Ovary (tissue), 9 donors: ENCODE data around the gene ARL2BP. TPM values are rescaled to one million over a fixed set of nuclear protein-coding genes. Genes with fewer than 3 reads are reported as not detected.

Experiments used
- DNase-seq, 5 donors: peaks; one replicate each; pipeline ENCODE4 v3.0.0-alpha.2; 2019 to 2020
- H3K27ac ChIP-seq, 2 donors: fragments of 200-600 bp; one replicate each; pipeline versions ENCODE4 v1.5.1 to v1.8.0; 2019 to 2022
- H3K27me3 ChIP-seq: fragments of 200-600 bp; one replicate; pipeline ENCODE4 v1.8.0; 2022
- H3K36me3 ChIP-seq: fragments of 200-600 bp; sonication (generic); one replicate; pipeline ENCODE4 v1.5.1; 2019
- H3K4me1 ChIP-seq: one replicate; pipeline ENCODE4 v1.8.1; 2013; ENCODE audit warnings: mild to moderate bottlenecking, moderate library complexity; ENCODE audit not compliant: insufficient read depth
- H3K4me3 ChIP-seq: fragments of 200-600 bp; sonication (generic); one replicate; pipeline ENCODE4 v1.5.1; 2017
- H3K9me3 ChIP-seq, 2 donors: fragments of 200-600 bp in 1 of 2; sonication (generic) in 1 of 2; one replicate each; pipeline versions ENCODE4 v1.5.1 to v1.8.1; 2013 to 2019; ENCODE audit warnings: mild to moderate bottlenecking in 1 of 2, moderate library complexity in 1 of 2
- CTCF ChIP-seq, 3 donors: fragments of 450-650 bp in 2 of 3; fragments of 200-600 bp in 1 of 3; IDR thresholded peaks; one replicate each; pipeline versions ENCODE4 v1.5.1 to v1.8.0; 2016 to 2022; ENCODE audit warnings: antibody characterized with exemption in 3 of 3, mild to moderate bottlenecking in 1 of 3
- EP300 ChIP-seq: sonication (generic); formaldehyde crosslinking; IDR thresholded peaks from one replicate; pipeline ENCODE4 v1.6.1; 2017; ENCODE audit warnings: antibody characterized with exemption
- POLR2A ChIP-seq: fragments of 450-650 bp; IDR thresholded peaks from one replicate; pipeline ENCODE4 v1.6.1; 2017; ENCODE audit warnings: antibody characterized with exemption, mild to moderate bottlenecking, moderate library complexity
- WGBS, 3 donors: extraction: QIAGEN DNeasy Blood & Tissue Kit in 1 of 3; methylation state at CpG; one replicate each; pipeline versions ENCODE4 v1.1.5 to v1.1.7; 2013 to 2017; 5-methylcytosine and 5-hydroxymethylcytosine counted together
- intact Hi-C, 4 donors: fragments of 100-400 bp; cut with DNase I; formaldehyde crosslinking; loops; one replicate each; pipeline versions ENCODE4 v1.11.0 to v1.15.1; 2022 to 2023
- polyA plus RNA-seq, 2 donors: library from polyadenylated mRNA; stranded (reverse); fragments of 200-250 nt in 1 of 2; fragments of 350-450 nt in 1 of 2; fragmentation: Illumina TruSeq in 1 of 2; extraction: RNeasy Lipid Tissue Mini Kit (QIAGEN cat#74804) in 1 of 2; gene quantifications; one replicate each; pipeline ENCODE4 v1.2.3, GENCODE V29; 2013 to 2014
- total RNA-seq, 7 donors: library from RNA; depleted of rRNA in 2 of 7; stranded (reverse); fragments of >200 nt in 2 of 7; fragmentation: NEBNext Ultra II Directional in 3 of 7; extraction: Animal tissue kit (Norgen Biotek cat#: 25700) in 3 of 7; gene quantifications; one replicate each; pipeline versions ENCODE4 v1.1.0 to v1.2.4, GENCODE V29; 2016 to 2023
- donor health status: DM: no; HTN: no; CAD: no; lungs with moderate emphysema.
- donor health status: DM: no; HTN: no; CAD: no.
- donor health status: Bipolar disorder and iron deficiency.
- donor health status: DM: yes; HTN: yes; CAD: no.
- donor health status: DM: no; HTN: no; CAD: no.
- donor health status: DM: yes; HTN: yes; CAD: no.

Gene ARL2BP
- total and polyA plus RNA-seq, 9 donors: 45.3 to 88.0 (median 57.7) TPM

GRCh38 chr16:57202095-57202886 lies 42.8 kb upstream of the ARL2BP start:
- no peak for DNase-seq
- H3K27ac ChIP-seq: no peak overlapping the region
- WGBS, 3 donors: 88 to 90% (median 89%) methylated on average over 7 of the region's 7 CpGs
- no peaks in the 10 kb centered on the region for H3K4me1 ChIP-seq
- intact Hi-C loops: no loop called here
- no peaks in the 10 kb centered on the region for H3K9me3 ChIP-seq
- H3K4me3 ChIP-seq: no peak overlapping the region
- TF ChIP-seq POLR2A (no peak), CTCF (IDR thresholded peaks at IDR 0.05) (no peak), EP300 (no peak)
- no peaks in the 10 kb centered on the region for H3K27me3 ChIP-seq
- H3K36me3 ChIP-seq: no peaks in the 10 kb centered on the region

GRCh38 chr16:57203451-57203850 lies 41.6 kb upstream of the ARL2BP start:
- no peak for TF ChIP-seq POLR2A
- TF ChIP-seq CTCF (IDR thresholded peaks at IDR 0.05): no peak
- no peak for TF ChIP-seq EP300
- Histone ChIP-seq H3K9me3 (no peaks in the 10 kb centered on the region), H3K27ac (no peak overlapping the region), H3K36me3 (no peaks in the 10 kb centered on the region), H3K4me1 (no peaks in the 10 kb centered on the region), H3K4me3 (no peak overlapping the region), H3K27me3 (no peaks in the 10 kb centered on the region)
- DNase-seq: no peak
- WGBS, 3 donors: 25 to 53% (median 33%) methylated on average over 1 of the region's 1 CpG
- intact Hi-C loops: no loop called here

GRCh38 chr16:57204675-57205074 lies 40.4 kb upstream of the ARL2BP start:
- DNase-seq: no peak
- H3K4me3 ChIP-seq: no peak overlapping the region
- no peaks in the 10 kb centered on the region for H3K9me3 ChIP-seq
- WGBS, 3 donors: 89 to 92% (median 90%) methylated on average over 12 of the region's 12 CpGs
- no peaks in the 10 kb centered on the region for H3K27me3 ChIP-seq
- H3K4me1 ChIP-seq: no peaks in the 10 kb centered on the region
- intact Hi-C loops: no loop called here
- TF ChIP-seq POLR2A (no peak), EP300 (no peak), CTCF (IDR thresholded peaks at IDR 0.05) (no peak)
- no peaks in the 10 kb centered on the region for H3K36me3 ChIP-seq
- no peak overlapping the region for H3K27ac ChIP-seq

GRCh38 chr16:57208926-57209325 lies 36.1 kb upstream of the ARL2BP start:
- no peaks in the 10 kb centered on the region for H3K36me3 ChIP-seq
- no peak overlapping the region for H3K4me3 ChIP-seq
- intact Hi-C loops: no loop called here
- no peak for DNase-seq
- TF ChIP-seq EP300 (no peak), POLR2A (no peak), CTCF (IDR thresholded peaks at IDR 0.05) (no peak)
- no peaks in the 10 kb centered on the region for H3K4me1 ChIP-seq
- 86 to 98% (median 97%) methylated on average over 1 of the region's 1 CpG for WGBS, 3 donors
- H3K9me3 ChIP-seq: no peaks in the 10 kb centered on the region
- no peak overlapping the region for H3K27ac ChIP-seq
- no peaks in the 10 kb centered on the region for H3K27me3 ChIP-seq
